SH-SY5Y (cell line): Measurements from ENCODE around the gene SMYD3.

Source experiments
- GATA2 ChIP-seq: IDR thresholded peaks from 2 replicates; pipeline ENCODE4 v1.6.1; 2011; ENCODE audit warnings: mild to moderate bottlenecking, low read depth, low read length
- GATA3 ChIP-seq: IDR thresholded peaks from 2 replicates; pipeline ENCODE4 v1.6.1; 2011; ENCODE audit warnings: low read depth, mild to moderate bottlenecking, low read length, moderate library complexity

GRCh38 chr1:245717611-245718010, 789.5 kb downstream of the SMYD3 start:
- no peak for TF ChIP-seq GATA2
- TF ChIP-seq GATA3: no peak
